K562 (cell line): ENCODE data around the gene MMRN2. TPM values are rescaled to one million over a fixed set of nuclear protein-coding genes. Genes with fewer than 3 reads are reported as not detected.

Source experiments
- ATAC-seq: fragments of 200-7000 bp; cut with Tn5 transposase; 3 replicates; pipeline ENCODE4 v1.9.1; 2020; ENCODE audit warnings: moderate library complexity
- BruUV-seq: library from RNA; stranded (reverse); fragments of 400-500 nt; replicated peaks from 2 replicates; lab custom pipeline; 2021; lab: Mats Ljungman, UMichigan
- CTCF ChIA-PET: fragments of 300-600 bp; formaldehyde crosslinking; extraction: SDS; loops from one replicate; lab custom pipeline; 2021; ENCODE audit warnings: low intra/inter-chr PET ratio; lab: Yijun Ruan, JAX
- POLR2A ChIA-PET: fragments of 300-600, 350-650 bp; sonication (Branson Sonifier 250); formaldehyde crosslinking; extraction: SDS; loops from one replicate; lab custom pipeline; 2021; ENCODE audit warnings: antibody characterized with exemption, inconsistent platforms; lab: Yijun Ruan, JAX
- DNase-seq, 4 experiments: peaks; one replicate each; pipeline versions ENCODE4 v3.0.0 to v3.0.0-alpha.2; 2011 to 2018; ENCODE audit warnings: low spot score in 3 of 4, mixed read lengths in 3 of 4; ENCODE audit errors: extremely low read depth in 1 of 4
- FAIRE-seq: peaks from 2 replicates; lab custom pipeline; 2011; peaks lifted over from hg19 to GRCh38; lab: Jason Lieb, UNC
- H2AFZ ChIP-seq: 2 replicates; pipeline ENCODE4 v1.6.0; 2011; ENCODE audit warnings: low read depth, low read length, control low read depth, inconsistent platforms
- H3K27ac ChIP-seq: fragments of 200-600 bp; 3 replicates; pipeline ENCODE4 v1.8.0; 2011; ENCODE audit warnings: low read depth, mild to moderate bottlenecking, control low read depth, inconsistent platforms, low read length, moderate library complexity, mixed read lengths; ENCODE audit errors: extremely low read depth
- H3K27me3 ChIP-seq, 2 experiments: fragments of 300-600 bp in 1 of 2; 2 replicates in 1 of 2; 3 replicates in 1 of 2; pipeline versions ENCODE4 v1.6.0 to v1.8.0; 2011; ENCODE audit warnings: inconsistent platforms in 2 of 2, low read length in 2 of 2, mild to moderate bottlenecking in 1 of 2, mixed read lengths in 1 of 2, moderate library complexity in 1 of 2; ENCODE audit not compliant: control insufficient read depth in 2 of 2, insufficient read depth in 2 of 2
- H3K36me3 ChIP-seq: fragments of 300-600 bp; 3 replicates; pipeline ENCODE4 v1.8.0; 2011; ENCODE audit warnings: mild to moderate bottlenecking, low read length, inconsistent platforms; ENCODE audit not compliant: control insufficient read depth, insufficient read depth
- H3K4me1 ChIP-seq, 2 experiments: fragments of 200-600 bp in 1 of 2; replicated peaks in 1 of 2; 2 replicates in 1 of 2; 3 replicates in 1 of 2; pipeline versions ENCODE4 v1.5.1 to v1.8.0; 2011; ENCODE audit warnings: inconsistent platforms in 2 of 2, low read length in 2 of 2, mild to moderate bottlenecking in 1 of 2, mixed read lengths in 1 of 2, moderate library complexity in 1 of 2; ENCODE audit not compliant: control insufficient read depth in 2 of 2, insufficient read depth in 2 of 2
- H3K4me2 ChIP-seq: 2 replicates; pipeline ENCODE4 v1.6.1; 2011; ENCODE audit warnings: low read length, control low read depth, inconsistent platforms, mixed read lengths; ENCODE audit not compliant: insufficient read depth
- H3K4me3 ChIP-seq: fragments of 200-600 bp; sonication (generic), shearing (Covaris generic); 2 replicates; pipeline ENCODE4 v1.5.1; 2016; ENCODE audit warnings: control low read depth, inconsistent platforms
- H3K79me2 ChIP-seq: fragments of 200-600 bp; 3 replicates; pipeline ENCODE4 v1.8.0; 2011; ENCODE audit warnings: low read length, inconsistent platforms; ENCODE audit not compliant: control insufficient read depth, insufficient read depth
- H3K9ac ChIP-seq, 2 experiments: 2 replicates each; pipeline versions ENCODE4 v1.6.0 to v1.6.1; 2011; ENCODE audit warnings: low read depth in 2 of 2, low read length in 2 of 2, control low read depth in 1 of 2, inconsistent platforms in 1 of 2, mild to moderate bottlenecking in 1 of 2, mixed read lengths in 1 of 2; ENCODE audit not compliant: insufficient read depth in 1 of 2
- H3K9me1 ChIP-seq: one replicate; pipeline ENCODE4 v1.6.0; 2011; ENCODE audit warnings: inconsistent platforms, mild to moderate bottlenecking, low read length, moderate library complexity; ENCODE audit not compliant: control insufficient read depth, insufficient read depth
- H3K9me3 ChIP-seq: replicated peaks from 2 replicates; pipeline ENCODE4 v1.5.1; 2011; ENCODE audit warnings: low read depth, low read length, inconsistent platforms; ENCODE audit not compliant: control insufficient read depth, insufficient read depth
- H4K20me1 ChIP-seq: replicated peaks from 2 replicates; pipeline ENCODE4 v1.6.1; 2011; ENCODE audit warnings: low read length, inconsistent platforms, mixed read lengths; ENCODE audit not compliant: control insufficient read depth, insufficient read depth
- CBX5 ChIP-seq: IDR thresholded peaks from 2 replicates; pipeline ENCODE4 v1.6.1; 2014; ENCODE audit warnings: low read depth, borderline replicate concordance
- CTCF ChIP-seq, 3 experiments: IDR thresholded peaks in 2 of 3; conservative IDR thresholded peaks in 1 of 3; 2 replicates each; pipeline ENCODE4 v1.5.1; 2011 to 2012; ENCODE audit warnings: low read length in 3 of 3, mild to moderate bottlenecking in 3 of 3, control low read depth in 2 of 3, improper control_type of control experiment in 1 of 3, inconsistent platforms in 1 of 3, low read depth in 1 of 3, mixed read lengths in 1 of 3, moderate library complexity in 1 of 3; ENCODE audit not compliant: insufficient read depth in 2 of 3
- ELK3 ChIP-seq: fragments of 450-650 bp; formaldehyde crosslinking; IDR thresholded peaks from 2 replicates; pipeline ENCODE4 v1.4.0; 2020; ENCODE audit warnings: mild to moderate bottlenecking
- HNRNPLL ChIP-seq: fragments of 200-400 bp; formaldehyde crosslinking; IDR thresholded peaks from 2 replicates; pipeline ENCODE4 v1.6.1; 2017; ENCODE audit warnings: low read length, low read depth, mild to moderate bottlenecking; ENCODE audit not compliant: poor library complexity, severe bottlenecking
- ILF3 ChIP-seq: fragments of 450-650 bp; IDR thresholded peaks from 2 replicates; pipeline ENCODE4 v1.6.1; 2018; ENCODE audit warnings: antibody characterized with exemption, mild to moderate bottlenecking, moderate library complexity, borderline replicate concordance
- POLR2AphosphoS5 ChIP-seq: IDR thresholded peaks from 2 replicates; pipeline ENCODE4 v1.6.1; 2011; ENCODE audit warnings: mild to moderate bottlenecking, low read depth, low read length, moderate library complexity; ENCODE audit not compliant: control insufficient read depth, insufficient read depth
- RBFOX2 ChIP-seq: fragments of 200-400 bp; formaldehyde crosslinking; IDR thresholded peaks from 2 replicates; pipeline ENCODE4 v1.6.1; 2017; ENCODE audit warnings: low read depth, mild to moderate bottlenecking, low read length, moderate library complexity
- SMARCA5 ChIP-seq: fragments of 450-650 bp; IDR thresholded peaks from 2 replicates; pipeline ENCODE4 v1.6.1; 2016
- SRSF7 ChIP-seq: fragments of 200-400 bp; formaldehyde crosslinking; optimal IDR thresholded peaks from 2 replicates; pipeline ENCODE3; 2017; ENCODE audit warnings: mild to moderate bottlenecking, low read depth, low read length
- ZNF12 ChIP-seq: sonication (generic); formaldehyde crosslinking; IDR thresholded peaks from 2 replicates; pipeline ENCODE4 v1.4.0; 2020; ENCODE audit warnings: mild to moderate bottlenecking, missing genetic modification reagents
- WGBS: fragments of 100-300 bp; shearing (Covaris generic); methylation state at CpG from one replicate; pipeline ENCODE4 v1.1.6; 2016; ENCODE audit warnings: low coverage, mixed read lengths; ENCODE audit not compliant: insufficient coverage; ENCODE audit errors: missing lambda C conversion rate; 5-methylcytosine and 5-hydroxymethylcytosine counted together
- in situ Hi-C: fragments of 300-500 bp; cut with MboI; formaldehyde crosslinking; loops from 4 replicates; pipeline ENCODE4 v1.15.0; 2018; ENCODE audit warnings: inconsistent platforms, mixed read lengths
- intact Hi-C: fragments of 100-400 bp; cut with micrococcal nuclease; formaldehyde crosslinking; loops from 2 replicates; pipeline ENCODE4 v1.14.2; 2022
- polyA plus RNA-seq, 8 experiments: library from polyadenylated mRNA; depleted of rRNA in 4 of 8; stranded (reverse) in 5 of 8; unstranded in 3 of 8; fragments of >200 nt; fragmentation: Nextera tagmentation in 2 of 8; fragmentation: Illumina TruSeq in 1 of 8; extraction: Ambion mirVana in 2 of 8; extraction: Trizol in 1 of 8; gene quantifications; 2 replicates each; pipeline versions ENCODE4 v1.2.1 to v1.2.3, GENCODE V29; 2011 to 2014; ENCODE audit warnings: inconsistent platforms in 1 of 8, missing spikeins in 1 of 8
- total RNA-seq, 7 experiments: library from RNA; depleted of rRNA in 6 of 7; stranded (reverse); fragments of >200 nt in 6 of 7; fragmentation: Illumina TruSeq in 2 of 7; extraction: Trizol in 2 of 7; gene quantifications; 2 replicates each; pipeline versions ENCODE4 v1.2.1 to v1.2.3, GENCODE V29; 2011 to 2021; ENCODE audit warnings: low replicate concordance in 1 of 7
- TF ChIP-seq, protein P1 (sequence below): sonication (generic); formaldehyde crosslinking; IDR thresholded peaks from 2 replicates; pipeline ENCODE4 v1.8.1; 2023; ENCODE audit warnings: mild to moderate bottlenecking, missing genetic modification reagents

MMRN2 gene
- total and polyA plus RNA-seq, 9 of the 15 experiments (the other 6 are each of a cell fraction or from before 2014, with no cell fraction given), result 0.07 to 2.0 (median 1.2) TPM

GRCh38 chr10:86888585-86889381 lies 68.6 kb downstream of the MMRN2 start:
- ATAC-seq (peak; percentile 95), DNase-seq (peak in 2 of 4 experiments; percentile 53 to 65), FAIRE-seq (peak; percentile 90)
- H3K4me2 ChIP-seq, result no peak overlapping the region
- WGBS, result 43% methylated on average over 7 of the region's 7 CpGs
- peaks cover 15% of the 10 kb centered on the region; the same call in 2 of the 3 replicates for H3K36me3 ChIP-seq
- peak overlapping the region in 1 of 2 experiments; percentile 25; a peak in 2 of 4 replicates for H3K9ac ChIP-seq
- H3K79me2 ChIP-seq, result 0 out of 3 replicates have a peak, but pooled peaks cover 2% of the 10 kb centered on the region
- H2AFZ ChIP-seq, result peak overlapping the region; percentile 15; the same call in 1 of the 2 replicates
- in situ Hi-C loops (no loop called here), intact Hi-C loops (loop anchor here (1.0 kb wide), 1 partner anchor 130 kb away; no protein-coding TSS in a partner anchor)
- CTCF ChIA-PET, result no interaction called here
- H3K9me3 ChIP-seq, result no peaks in the 10 kb centered on the region
- no peaks in the 10 kb centered on the region for H4K20me1 ChIP-seq
- H3K9me1 ChIP-seq, result no peaks in the 10 kb centered on the region
- peak overlapping the region; percentile 81 for H3K27ac ChIP-seq
- H3K27me3 ChIP-seq, result no peaks in the 10 kb centered on the region
- H3K4me1 ChIP-seq, result peaks cover 3 to 17% of the 10 kb centered on the region in 2 experiments; a peak in 4 of 5 replicates
- no peak overlapping the region for H3K4me3 ChIP-seq
- POLR2A ChIA-PET, result interaction anchor here (0.7 to 1.1 kb wide), 2 partner anchors 10 to 132 kb away, joined by 3 to 4 read pairs; no protein-coding TSS in a partner anchor
- no TSS peak for BruUV-seq
- TF ChIP-seq RBFOX2, result no peak
- 0 out of 2 replicates have a peak, but pooled peaks have one; percentile 31 for TF ChIP-seq POLR2AphosphoS5
- no peak for TF ChIP-seq CBX5
- no peak for TF ChIP-seq SMARCA5
- TF ChIP-seq, protein P1, sequence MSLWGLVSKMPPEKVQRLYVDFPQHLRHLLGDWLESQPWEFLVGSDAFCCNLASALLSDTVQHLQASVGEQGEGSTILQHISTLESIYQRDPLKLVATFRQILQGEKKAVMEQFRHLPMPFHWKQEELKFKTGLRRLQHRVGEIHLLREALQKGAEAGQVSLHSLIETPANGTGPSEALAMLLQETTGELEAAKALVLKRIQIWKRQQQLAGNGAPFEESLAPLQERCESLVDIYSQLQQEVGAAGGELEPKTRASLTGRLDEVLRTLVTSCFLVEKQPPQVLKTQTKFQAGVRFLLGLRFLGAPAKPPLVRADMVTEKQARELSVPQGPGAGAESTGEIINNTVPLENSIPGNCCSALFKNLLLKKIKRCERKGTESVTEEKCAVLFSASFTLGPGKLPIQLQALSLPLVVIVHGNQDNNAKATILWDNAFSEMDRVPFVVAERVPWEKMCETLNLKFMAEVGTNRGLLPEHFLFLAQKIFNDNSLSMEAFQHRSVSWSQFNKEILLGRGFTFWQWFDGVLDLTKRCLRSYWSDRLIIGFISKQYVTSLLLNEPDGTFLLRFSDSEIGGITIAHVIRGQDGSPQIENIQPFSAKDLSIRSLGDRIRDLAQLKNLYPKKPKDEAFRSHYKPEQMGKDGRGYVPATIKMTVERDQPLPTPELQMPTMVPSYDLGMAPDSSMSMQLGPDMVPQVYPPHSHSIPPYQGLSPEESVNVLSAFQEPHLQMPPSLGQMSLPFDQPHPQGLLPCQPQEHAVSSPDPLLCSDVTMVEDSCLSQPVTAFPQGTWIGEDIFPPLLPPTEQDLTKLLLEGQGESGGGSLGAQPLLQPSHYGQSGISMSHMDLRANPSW, result no peak
- TF ChIP-seq ILF3, result no peak
- no peak for TF ChIP-seq HNRNPLL
- no peak for TF ChIP-seq SRSF7
- no peak for TF ChIP-seq CTCF (IDR thresholded peaks at IDR 0.05 in 2 of 3, conservative IDR thresholded peaks at IDR 0.05 in 1 of 3; ENCODE audit: insufficient read depth in 2 of 3, low read depth in 1 of 3, low read length in 3 of 3)
- TF ChIP-seq ZNF12, result peak; percentile 78; the same call in 1 of the 2 replicates
- no peak for TF ChIP-seq ELK3
